ENCODE results near the gene SLC8A2. TPM values are rescaled to one million over a fixed set of nuclear protein-coding genes. Genes with fewer than 3 reads are reported as not detected.
A peak's percentile ranks its signal among the peaks of the same experiment; 100 is the strongest.

The SLC8A2 gene
- total and polyA plus RNA-seq, 2 experiments from 2014 or later, result 0.86 to 10.0 TPM

- Mint-ChIP-seq H3K9me3 (no peaks in the 10 kb centered on the region), H3K27ac (no peak overlapping the region), H3K27me3 (ENCODE audit: insufficient read depth, low read depth, poor library complexity) (peaks cover 21% of the 10 kb centered on the region), H3K4me1 (peaks cover 14% of the 10 kb centered on the region), H3K4me3 (peak overlapping the region; percentile 74), H3K36me3 (ENCODE audit: low read depth) (peaks cover 4% of the 10 kb centered on the region)
- peaks cover 4% of the 10 kb centered on the region; the same call in 1 of the 2 replicates for H3K9me2 ChIP-seq (ENCODE audit: insufficient read depth)
- no peaks in the 10 kb centered on the region for H3K79me2 ChIP-seq (replicated peaks; ENCODE audit: insufficient read depth)
- H3K36me3 ChIP-seq (ENCODE audit: insufficient read depth), result no peaks in the 10 kb centered on the region
- ATAC-seq, result peak; percentile 56
- H4K20me1 ChIP-seq (replicated peaks; ENCODE audit: insufficient read depth), result no peaks in the 10 kb centered on the region
- peak; percentile 87 for DNase-seq (ENCODE audit: low spot score)
- no peak overlapping the region for H3K27ac ChIP-seq (ENCODE audit: low read depth)
- H3K4me3 ChIP-seq, result peak overlapping the region; percentile 64
- peaks cover 8% of the 10 kb centered on the region for H3K27me3 ChIP-seq (ENCODE audit: insufficient read depth)
- H2AFZ ChIP-seq, result peak overlapping the region; percentile 76
- H3F3A ChIP-seq (replicated peaks; ENCODE audit: low read depth), result peaks cover 15% of the 10 kb centered on the region; the same call in 1 of the 2 replicates
- H3K4me1 ChIP-seq (ENCODE audit: insufficient read depth), result peaks cover 7% of the 10 kb centered on the region; the same call in 1 of the 2 replicates
- no peak for TF ChIP-seq REST (IDR thresholded peaks at IDR 0.05; ENCODE audit: unreplicated experiment)
- no peak for TF ChIP-seq ZNF462 (CRISPR knock-in tag; IDR thresholded peaks at IDR 0.05)
- TF ChIP-seq ETS1 (IDR thresholded peaks at IDR 0.05), result no peak
- TF ChIP-seq EZH2phosphoT487 (IDR thresholded peaks at IDR 0.05; ENCODE audit: unreplicated experiment), result no peak
- no peak for TF ChIP-seq ZNF114 (CRISPR knock-in tag; IDR thresholded peaks at IDR 0.05)
- TF ChIP-seq STAT1 (IDR thresholded peaks at IDR 0.05; ENCODE audit: unreplicated experiment), result no peak
- TF ChIP-seq POLR2AphosphoS5 (IDR thresholded peaks at IDR 0.05; ENCODE audit: low read depth), result no peak
- TF ChIP-seq ZNF331 (CRISPR knock-in tag; IDR thresholded peaks at IDR 0.05; ENCODE audit: low read depth), result no peak
- no peak for TF ChIP-seq CTCF (conservative IDR thresholded peaks at IDR 0.05; ENCODE audit: low read depth in 2 of 2)
- TF ChIP-seq EZH2 (IDR thresholded peaks at IDR 0.05; ENCODE audit: low read depth, unreplicated experiment), result no peak
- no peak for TF ChIP-seq CREB1 (CRISPR knock-in tag; IDR thresholded peaks at IDR 0.05; ENCODE audit: low read depth)
- no peak for TF ChIP-seq NANOG (IDR thresholded peaks at IDR 0.05; ENCODE audit: borderline replicate concordance)
- no peak for TF ChIP-seq JUNB (IDR thresholded peaks at IDR 0.05; ENCODE audit: unreplicated experiment)
- peak overlapping the region; percentile 84 for H3K4me2 ChIP-seq
Observed at GRCh38 chr19:47479701-47480503, 8.2 kb upstream of the SLC8A2 start.
